Trophoblast cell (in vitro differentiated cells and primary cell): ENCODE data around the gene TEN1.
A peak's percentile ranks its signal among the peaks of the same experiment; 100 is the strongest.

Source experiments
- DNase-seq, 2 donors: peaks; one replicate each; pipeline ENCODE4 v3.0.0-alpha.2; 2016
- H2AFZ ChIP-seq: 2 replicates; pipeline ENCODE4 v1.6.1; 2013; ENCODE audit warnings: low read length, moderate library complexity, mild to moderate bottlenecking; ENCODE audit not compliant: insufficient read depth, poor library complexity
- H2AK5ac ChIP-seq: 2 replicates; pipeline ENCODE4 v1.6.1; 2013; ENCODE audit warnings: mild to moderate bottlenecking, low read length
- H2BK120ac ChIP-seq: 2 replicates; pipeline ENCODE4 v1.6.1; 2013; ENCODE audit warnings: low read length, mild to moderate bottlenecking, moderate library complexity; ENCODE audit not compliant: insufficient read depth, poor library complexity
- H2BK12ac ChIP-seq: 2 replicates; pipeline ENCODE4 v1.6.1; 2013; ENCODE audit warnings: mild to moderate bottlenecking, low read length, moderate library complexity
- H2BK5ac ChIP-seq: 2 replicates; pipeline ENCODE4 v1.6.1; 2013; ENCODE audit warnings: low read length, low read depth, moderate library complexity, mild to moderate bottlenecking; ENCODE audit not compliant: poor library complexity
- H3K14ac ChIP-seq: 2 replicates; pipeline ENCODE4 v1.6.1; 2013; ENCODE audit warnings: mild to moderate bottlenecking, low read length
- H3K18ac ChIP-seq: 2 replicates; pipeline ENCODE4 v1.6.1; 2013; ENCODE audit warnings: mild to moderate bottlenecking, low read length
- H3K23ac ChIP-seq: 2 replicates; pipeline ENCODE4 v1.6.1; 2013; ENCODE audit warnings: low read length
- H3K27ac ChIP-seq: 2 replicates; pipeline ENCODE4 v1.5.1; 2013; ENCODE audit warnings: low read depth, mild to moderate bottlenecking, inconsistent platforms, low read length, moderate library complexity
- H3K27me3 ChIP-seq: 2 replicates; pipeline ENCODE4 v1.6.1; 2013; ENCODE audit warnings: inconsistent platforms, mild to moderate bottlenecking, low read length, moderate library complexity; ENCODE audit not compliant: insufficient read depth
- H3K36me3 ChIP-seq, 2 experiments: 1 replicate in 1 of 2; 2 replicates in 1 of 2; pipeline ENCODE4 v1.6.1; 2013; ENCODE audit warnings: low read length in 2 of 2, mild to moderate bottlenecking in 2 of 2, moderate library complexity in 1 of 2; ENCODE audit not compliant: insufficient read depth in 2 of 2, control insufficient read depth in 1 of 2
- H3K4ac ChIP-seq: 2 replicates; pipeline ENCODE4 v1.6.1; 2013; ENCODE audit warnings: low read depth, mild to moderate bottlenecking, low read length, moderate library complexity
- H3K4me1 ChIP-seq, 2 experiments: 1 replicate in 1 of 2; 2 replicates in 1 of 2; pipeline ENCODE4 v1.6.1; 2013; ENCODE audit warnings: low read length in 2 of 2, mild to moderate bottlenecking in 2 of 2, moderate library complexity in 1 of 2; ENCODE audit not compliant: insufficient read depth in 2 of 2, control insufficient read depth in 1 of 2
- H3K4me2 ChIP-seq: 2 replicates; pipeline ENCODE4 v1.6.1; 2013; ENCODE audit warnings: inconsistent platforms, mild to moderate bottlenecking, low read length, moderate library complexity
- H3K4me3 ChIP-seq: 2 replicates; pipeline ENCODE4 v1.5.1; 2013; ENCODE audit warnings: mild to moderate bottlenecking, low read depth, low read length, inconsistent platforms
- H3K79me1 ChIP-seq: one replicate; pipeline ENCODE4 v1.6.1; 2013; ENCODE audit warnings: low read length
- H3K79me2 ChIP-seq: 2 replicates; pipeline ENCODE4 v1.6.1; 2013; ENCODE audit warnings: low read length, mild to moderate bottlenecking; ENCODE audit not compliant: control insufficient read depth, insufficient read depth, poor library complexity
- H3K9ac ChIP-seq: 2 replicates; pipeline ENCODE4 v1.6.1; 2013; ENCODE audit warnings: mild to moderate bottlenecking, low read length
- H3K9me3 ChIP-seq: 2 replicates; pipeline ENCODE4 v1.6.1; 2013; ENCODE audit warnings: low read depth, mild to moderate bottlenecking, control low read depth, inconsistent platforms, low read length; ENCODE audit not compliant: insufficient read depth
- H4K12ac ChIP-seq: 2 replicates; pipeline ENCODE4 v1.6.1; 2013; ENCODE audit warnings: low read depth, mild to moderate bottlenecking, low read length, moderate library complexity
- H4K8ac ChIP-seq: 2 replicates; pipeline ENCODE4 v1.6.1; 2013; ENCODE audit warnings: low read depth, mild to moderate bottlenecking, low read length, moderate library complexity
- H4K91ac ChIP-seq: one replicate; pipeline ENCODE4 v1.6.1; 2013; ENCODE audit warnings: low read depth, mild to moderate bottlenecking, low read length, moderate library complexity
- WGBS: extraction: QIAGEN DNeasy Blood & Tissue Kit; methylation state at CpG from one replicate; pipeline ENCODE4 v1.1.7; 2013; ENCODE audit warnings: missing lambda C conversion rate; ENCODE audit not compliant: insufficient read length, insufficient coverage; ENCODE audit errors: extremely low coverage; 5-methylcytosine and 5-hydroxymethylcytosine counted together

TEN1 gene

DNA sequence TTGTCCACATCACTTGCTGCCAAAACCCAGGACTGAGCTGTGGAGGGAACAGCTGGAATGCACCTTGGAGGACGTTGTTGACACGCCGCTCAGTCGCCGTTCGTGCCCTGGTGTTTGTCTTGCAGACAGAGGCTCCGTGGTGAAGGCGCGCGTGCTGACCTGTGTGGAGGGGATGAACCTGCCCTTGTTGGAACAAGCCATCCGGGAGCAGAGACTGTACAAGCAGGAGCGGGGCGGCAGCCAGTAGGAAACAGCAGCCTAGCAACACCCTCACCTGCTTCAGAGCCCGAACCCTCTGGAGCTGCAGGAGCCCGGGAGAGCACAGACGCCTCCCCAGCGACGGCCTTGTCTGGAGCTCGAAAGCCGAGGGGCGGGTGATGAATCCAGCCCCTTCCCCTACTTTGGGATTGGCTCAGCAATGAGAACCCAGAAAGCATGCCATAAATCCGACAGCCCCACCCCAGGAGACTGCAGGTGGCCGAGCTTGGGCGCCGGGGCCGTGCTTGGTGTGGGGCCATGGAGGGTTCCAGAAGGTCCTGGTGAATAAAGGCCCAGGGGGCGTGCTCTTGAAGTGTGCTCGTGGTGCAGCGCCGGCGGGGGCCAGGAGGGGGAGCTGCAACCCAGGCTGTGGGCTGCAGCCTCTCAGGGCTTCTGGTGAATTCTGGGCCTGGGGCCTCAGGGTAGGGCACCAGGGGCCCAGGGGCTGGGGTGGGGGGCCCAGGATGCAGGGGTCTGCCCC is 21.1 kb downstream of the TEN1 start:
- Histone ChIP-seq H4K91ac (peak overlapping the region; percentile 20), H3K79me2 (peaks cover 2% of the 10 kb centered on the region), H3K9me3 (peaks cover 7% of the 10 kb centered on the region), H3K4me2 (no peak overlapping the region), H2BK12ac (no peak overlapping the region), H3K27ac (peak overlapping the region; percentile 15), H3K9ac (no peak overlapping the region), H2BK5ac (no peak overlapping the region), H3K4ac (no peak overlapping the region), H3K27me3 (no peaks in the 10 kb centered on the region), H2AK5ac (no peak overlapping the region), H2BK120ac (no peak overlapping the region), H3K36me3 (peaks cover 18 to 22% of the 10 kb centered on the region in 2 experiments), H3K4me3 (no peak overlapping the region), H3K18ac (peak overlapping the region; percentile 35), H4K8ac (peak overlapping the region; percentile 50), H2AFZ (no peak overlapping the region), H3K14ac (peak overlapping the region; percentile 24), H3K4me1 (peaks cover 19 to 21% of the 10 kb centered on the region in 2 experiments), H4K12ac (peak overlapping the region; percentile 3), H3K23ac (peak overlapping the region; percentile 18), H3K79me1 (peaks cover 11% of the 10 kb centered on the region)
- DNase-seq: peak; percentile 59 to 73
- WGBS: no CpG with 5 or more reads among the region's 31 CpGs

GRCh38 chr17:76000755-76001521 is 21.9 kb downstream of the TEN1 start, which contains the start of gene CDK3:
TSS of gene CDK3 (plus strand) at chr17:76000855. CDS start at chr17:76001426, 571 bp downstream.
- peaks cover 2% of the 10 kb centered on the region for H3K79me2 ChIP-seq
- H3K9me3 ChIP-seq: peaks cover 7% of the 10 kb centered on the region
- H3K9ac ChIP-seq: no peak within 1 kb of the TSS
- H3K4me2 ChIP-seq: no peak within 1 kb of the TSS
- H3K36me3 ChIP-seq: peaks cover 15 to 25% of the 10 kb centered on the region in 2 experiments
- H3K18ac ChIP-seq: peak within 1 kb of the TSS; percentile 35
- H4K12ac ChIP-seq: peak within 1 kb of the TSS; percentile 3
- H3K27me3 ChIP-seq: no peaks in the 10 kb centered on the region
- H3K14ac ChIP-seq: peak within 1 kb of the TSS; percentile 24
- peak within 1 kb of the TSS; percentile 18 for H3K23ac ChIP-seq
- peak within 1 kb of the TSS; percentile 20 for H4K91ac ChIP-seq
- H3K4me3 ChIP-seq: no peak within 1 kb of the TSS
- H3K4ac ChIP-seq: no peak within 1 kb of the TSS
- peak within 1 kb of the TSS; percentile 1 for H2BK120ac ChIP-seq
- WGBS: no CpG with 5 or more reads among the region's 21 CpGs
- peak within 1 kb of the TSS; percentile 15 for H3K27ac ChIP-seq
- H3K4me1 ChIP-seq: peaks cover 19 to 21% of the 10 kb centered on the region in 2 experiments
- no peak for DNase-seq
- peak within 1 kb of the TSS; percentile 3 for H2AK5ac ChIP-seq
- H2AFZ ChIP-seq: no peak within 1 kb of the TSS
- no peak within 1 kb of the TSS for H2BK12ac ChIP-seq
- H3K79me1 ChIP-seq: peaks cover 11% of the 10 kb centered on the region
- H4K8ac ChIP-seq: peak within 1 kb of the TSS; percentile 50
- H2BK5ac ChIP-seq: no peak within 1 kb of the TSS

- no peak overlapping the region for H3K4me3 ChIP-seq
- no peak overlapping the region for H3K27ac ChIP-seq
- no peak overlapping the region for H2AFZ ChIP-seq
- WGBS: no CpG with 5 or more reads among the region's 12 CpGs
- H2BK12ac ChIP-seq: no peak overlapping the region
- no peak overlapping the region for H3K4me2 ChIP-seq
- no peak overlapping the region for H3K18ac ChIP-seq
- H4K12ac ChIP-seq: no peak overlapping the region
- no peak overlapping the region for H2BK5ac ChIP-seq
- H3K4ac ChIP-seq: no peak overlapping the region
- no peaks in the 10 kb centered on the region for H3K27me3 ChIP-seq
- no peaks in the 10 kb centered on the region for H3K79me2 ChIP-seq
- H3K9ac ChIP-seq: no peak overlapping the region
- no peak overlapping the region for H2BK120ac ChIP-seq
- H3K79me1 ChIP-seq: peaks cover 8% of the 10 kb centered on the region
- peaks cover 13 to 16% of the 10 kb centered on the region in 2 experiments for H3K4me1 ChIP-seq
- peaks cover 15 to 30% of the 10 kb centered on the region in 2 experiments for H3K36me3 ChIP-seq
- H3K23ac ChIP-seq: no peak overlapping the region
- no peak overlapping the region for H4K91ac ChIP-seq
- H4K8ac ChIP-seq: no peak overlapping the region
- H3K14ac ChIP-seq: no peak overlapping the region
- DNase-seq: no peak
- no peak overlapping the region for H2AK5ac ChIP-seq
- H3K9me3 ChIP-seq: peaks cover 10% of the 10 kb centered on the region
Observed at GRCh38 chr17:76002100-76002499, 23.1 kb downstream of the TEN1 start.

DNA sequence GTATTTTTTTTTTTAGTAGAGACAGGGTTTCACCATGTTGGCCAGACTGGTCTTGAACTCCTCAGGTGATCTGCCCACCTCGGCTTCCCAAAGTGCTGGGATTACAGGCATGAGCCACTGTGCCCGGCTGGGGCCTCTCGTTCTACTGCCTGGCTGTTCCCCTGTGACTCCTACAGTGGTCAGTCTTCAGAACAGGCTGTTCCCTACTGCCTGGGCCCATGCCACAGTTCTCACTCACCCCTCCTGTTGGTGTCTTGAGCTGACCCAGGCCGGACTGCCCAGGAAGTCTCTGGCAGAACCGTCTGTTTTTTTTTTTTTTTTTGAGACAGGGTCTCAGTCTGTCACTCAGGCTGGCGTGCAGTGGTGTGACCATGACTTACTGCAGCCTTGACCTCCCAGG is 24.9 kb downstream of the TEN1 start:
- peaks cover 1% of the 10 kb centered on the region for H3K79me1 ChIP-seq
- H3K36me3 ChIP-seq: peaks cover 15 to 30% of the 10 kb centered on the region in 2 experiments
- H2BK120ac ChIP-seq: no peak overlapping the region
- H3K14ac ChIP-seq: no peak overlapping the region
- no peak overlapping the region for H2BK12ac ChIP-seq
- no peak overlapping the region for H4K12ac ChIP-seq
- H4K91ac ChIP-seq: no peak overlapping the region
- H3K27me3 ChIP-seq: no peaks in the 10 kb centered on the region
- no peak overlapping the region for H3K4ac ChIP-seq
- no peak overlapping the region for H3K23ac ChIP-seq
- H3K18ac ChIP-seq: no peak overlapping the region
- H2AK5ac ChIP-seq: no peak overlapping the region
- H2BK5ac ChIP-seq: no peak overlapping the region
- DNase-seq: no peak
- no peak overlapping the region for H3K4me3 ChIP-seq
- no peak overlapping the region for H3K9ac ChIP-seq
- H3K4me2 ChIP-seq: no peak overlapping the region
- peaks cover 6% of the 10 kb centered on the region in 2 experiments for H3K4me1 ChIP-seq
- no peak overlapping the region for H4K8ac ChIP-seq
- no CpG with 5 or more reads among the region's 6 CpGs for WGBS
- H2AFZ ChIP-seq: no peak overlapping the region
- H3K79me2 ChIP-seq: no peaks in the 10 kb centered on the region
- no peak overlapping the region for H3K27ac ChIP-seq
- H3K9me3 ChIP-seq: peaks cover 10% of the 10 kb centered on the region
